Prostate gland (tissue), 2 donors: Measurements from ENCODE around the gene GNAT3.

Source experiments
- POLR2A ChIP-seq: fragments of 450-650 bp; IDR thresholded peaks from one replicate; pipeline ENCODE4 v1.6.1; 2016; ENCODE audit warnings: antibody characterized with exemption, mild to moderate bottlenecking
- POLR2AphosphoS5 ChIP-seq: sonication (generic); formaldehyde crosslinking; IDR thresholded peaks from one replicate; pipeline ENCODE4 v1.6.1; 2017; ENCODE audit warnings: antibody characterized with exemption
- TF ChIP-seq, protein P1 (sequence below), 4 experiments: fragments of 200-600 bp in 2 of 4; fragments of 450-650 bp in 2 of 4; sonication (generic) in 2 of 4; IDR thresholded peaks; 1 replicate in 3 of 4; 2 replicates in 1 of 4; pipeline ENCODE4 v1.5.1; 2016 to 2019; ENCODE audit warnings: antibody characterized with exemption in 4 of 4, mild to moderate bottlenecking in 2 of 4, moderate library complexity in 2 of 4

DNA sequence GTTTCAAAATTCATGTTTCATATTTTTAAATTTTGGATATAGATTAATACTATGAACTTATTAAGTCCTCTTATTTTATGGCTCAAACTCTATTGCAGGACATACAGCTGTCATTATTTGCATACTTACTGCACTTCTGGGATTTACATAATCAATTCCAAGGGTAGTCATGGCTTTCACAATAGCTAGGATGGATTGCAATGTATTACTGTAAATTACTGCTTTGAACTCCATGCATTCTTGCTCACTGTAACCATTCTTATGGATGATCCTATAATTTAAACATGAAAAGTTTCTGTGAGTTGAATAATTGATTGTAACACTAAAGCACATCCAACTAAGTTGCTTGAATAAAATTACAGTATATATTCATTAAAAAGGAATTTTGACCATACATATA, 23.5 kb downstream of the GNAT3 start:
- TF ChIP-seq POLR2AphosphoS5 (no peak), POLR2A (no peak)
- TF ChIP-seq, protein P1, sequence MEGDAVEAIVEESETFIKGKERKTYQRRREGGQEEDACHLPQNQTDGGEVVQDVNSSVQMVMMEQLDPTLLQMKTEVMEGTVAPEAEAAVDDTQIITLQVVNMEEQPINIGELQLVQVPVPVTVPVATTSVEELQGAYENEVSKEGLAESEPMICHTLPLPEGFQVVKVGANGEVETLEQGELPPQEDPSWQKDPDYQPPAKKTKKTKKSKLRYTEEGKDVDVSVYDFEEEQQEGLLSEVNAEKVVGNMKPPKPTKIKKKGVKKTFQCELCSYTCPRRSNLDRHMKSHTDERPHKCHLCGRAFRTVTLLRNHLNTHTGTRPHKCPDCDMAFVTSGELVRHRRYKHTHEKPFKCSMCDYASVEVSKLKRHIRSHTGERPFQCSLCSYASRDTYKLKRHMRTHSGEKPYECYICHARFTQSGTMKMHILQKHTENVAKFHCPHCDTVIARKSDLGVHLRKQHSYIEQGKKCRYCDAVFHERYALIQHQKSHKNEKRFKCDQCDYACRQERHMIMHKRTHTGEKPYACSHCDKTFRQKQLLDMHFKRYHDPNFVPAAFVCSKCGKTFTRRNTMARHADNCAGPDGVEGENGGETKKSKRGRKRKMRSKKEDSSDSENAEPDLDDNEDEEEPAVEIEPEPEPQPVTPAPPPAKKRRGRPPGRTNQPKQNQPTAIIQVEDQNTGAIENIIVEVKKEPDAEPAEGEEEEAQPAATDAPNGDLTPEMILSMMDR (IDR thresholded peaks at IDR 0.05): no peak
